ENCODE results near the gene UEVLD. TPM values are rescaled to one million over a fixed set of nuclear protein-coding genes. Genes with fewer than 3 reads are reported as not detected.

Gene UEVLD
- 10 to 100 TPM; 19.5 to 37.9 (median 35.4) TPM for total RNA-seq

DNA sequence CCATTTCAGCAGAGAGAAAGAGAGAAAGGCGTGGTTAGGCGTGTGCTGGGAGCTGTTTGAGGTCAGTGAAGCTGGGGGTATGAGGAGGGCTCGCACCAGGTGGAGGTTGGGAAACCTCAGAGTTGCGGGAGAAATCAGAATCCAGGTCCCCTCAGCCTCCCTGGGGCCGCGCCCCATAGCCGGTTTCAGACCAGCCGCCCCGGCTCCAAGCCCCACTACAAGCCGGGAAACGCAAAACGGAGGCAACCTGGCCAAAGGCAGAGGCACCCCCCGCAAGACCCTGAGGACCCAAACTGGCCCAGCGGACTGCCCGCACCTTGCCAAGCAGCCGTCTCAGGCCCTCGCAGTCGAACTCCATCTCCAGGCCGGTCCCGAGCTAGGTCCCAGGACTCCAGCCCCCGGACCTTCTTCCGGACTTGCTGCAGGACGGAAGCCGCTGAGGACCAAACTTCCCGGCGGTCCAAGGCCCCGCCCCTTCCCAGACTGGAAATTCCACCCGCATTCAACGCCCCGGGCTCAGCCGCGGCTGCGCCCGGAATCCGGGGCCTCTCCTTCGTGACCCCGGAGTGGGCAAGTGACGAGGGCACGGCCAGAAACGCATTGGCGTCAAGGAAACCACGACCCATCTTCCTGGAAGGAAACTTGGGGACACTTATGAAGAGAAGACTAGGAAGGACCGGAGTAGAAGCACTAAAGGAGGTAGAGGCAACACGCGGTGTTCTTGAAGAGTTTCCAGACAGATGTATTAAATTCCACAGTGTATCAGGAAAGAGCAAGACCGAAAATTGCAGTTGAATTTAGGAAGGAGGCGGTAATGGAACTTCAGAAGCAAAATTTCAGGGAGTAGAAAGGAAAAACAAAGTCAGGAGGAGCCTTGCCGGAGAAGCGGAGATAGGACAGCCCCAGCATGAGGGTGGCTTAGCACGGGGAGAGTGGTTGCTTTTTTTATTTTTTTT lies at the start of gene UEVLD:
Gene UEVLD, minus strand, starts transcription at position 438 of the 956 bp plus-strand sequence. Its CDS starts 80 bp downstream, at position 358.
- TF ChIP-seq, protein P1, sequence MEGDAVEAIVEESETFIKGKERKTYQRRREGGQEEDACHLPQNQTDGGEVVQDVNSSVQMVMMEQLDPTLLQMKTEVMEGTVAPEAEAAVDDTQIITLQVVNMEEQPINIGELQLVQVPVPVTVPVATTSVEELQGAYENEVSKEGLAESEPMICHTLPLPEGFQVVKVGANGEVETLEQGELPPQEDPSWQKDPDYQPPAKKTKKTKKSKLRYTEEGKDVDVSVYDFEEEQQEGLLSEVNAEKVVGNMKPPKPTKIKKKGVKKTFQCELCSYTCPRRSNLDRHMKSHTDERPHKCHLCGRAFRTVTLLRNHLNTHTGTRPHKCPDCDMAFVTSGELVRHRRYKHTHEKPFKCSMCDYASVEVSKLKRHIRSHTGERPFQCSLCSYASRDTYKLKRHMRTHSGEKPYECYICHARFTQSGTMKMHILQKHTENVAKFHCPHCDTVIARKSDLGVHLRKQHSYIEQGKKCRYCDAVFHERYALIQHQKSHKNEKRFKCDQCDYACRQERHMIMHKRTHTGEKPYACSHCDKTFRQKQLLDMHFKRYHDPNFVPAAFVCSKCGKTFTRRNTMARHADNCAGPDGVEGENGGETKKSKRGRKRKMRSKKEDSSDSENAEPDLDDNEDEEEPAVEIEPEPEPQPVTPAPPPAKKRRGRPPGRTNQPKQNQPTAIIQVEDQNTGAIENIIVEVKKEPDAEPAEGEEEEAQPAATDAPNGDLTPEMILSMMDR (IDR thresholded peaks at IDR 0.05) = no peak
- peak in 1 of 2 donors; percentile 70 for TF ChIP-seq POLR2A (IDR thresholded peaks at IDR 0.05)
- Histone ChIP-seq H3K4me1 (peaks cover 9 to 15% of the 10 kb centered on the region in 2 donors), H3K9me3 (no peaks in the 10 kb centered on the region), H3K27ac (peak within 1 kb of the TSS in 2 of 3 donors; percentile 54 to 85), H3K4me3 (replicated peaks in 1 of 3) (peak within 1 kb of the TSS; percentile 21 to 55 (median 36)), H3K36me3 (no peaks in the 10 kb centered on the region), H3K27me3 (no peaks in the 10 kb centered on the region)
- DNase-seq = peak; percentile 89
- 1 to 3% methylated on average over 28 to 41 of the region's 50 CpGs for WGBS, 2 donors
- intact Hi-C loops (cut with DNase I) = loop anchor here (10.0 kb wide), 1 partner anchor 46 kb away; the partner anchor contains the start of gene SPTY2D1

DNA sequence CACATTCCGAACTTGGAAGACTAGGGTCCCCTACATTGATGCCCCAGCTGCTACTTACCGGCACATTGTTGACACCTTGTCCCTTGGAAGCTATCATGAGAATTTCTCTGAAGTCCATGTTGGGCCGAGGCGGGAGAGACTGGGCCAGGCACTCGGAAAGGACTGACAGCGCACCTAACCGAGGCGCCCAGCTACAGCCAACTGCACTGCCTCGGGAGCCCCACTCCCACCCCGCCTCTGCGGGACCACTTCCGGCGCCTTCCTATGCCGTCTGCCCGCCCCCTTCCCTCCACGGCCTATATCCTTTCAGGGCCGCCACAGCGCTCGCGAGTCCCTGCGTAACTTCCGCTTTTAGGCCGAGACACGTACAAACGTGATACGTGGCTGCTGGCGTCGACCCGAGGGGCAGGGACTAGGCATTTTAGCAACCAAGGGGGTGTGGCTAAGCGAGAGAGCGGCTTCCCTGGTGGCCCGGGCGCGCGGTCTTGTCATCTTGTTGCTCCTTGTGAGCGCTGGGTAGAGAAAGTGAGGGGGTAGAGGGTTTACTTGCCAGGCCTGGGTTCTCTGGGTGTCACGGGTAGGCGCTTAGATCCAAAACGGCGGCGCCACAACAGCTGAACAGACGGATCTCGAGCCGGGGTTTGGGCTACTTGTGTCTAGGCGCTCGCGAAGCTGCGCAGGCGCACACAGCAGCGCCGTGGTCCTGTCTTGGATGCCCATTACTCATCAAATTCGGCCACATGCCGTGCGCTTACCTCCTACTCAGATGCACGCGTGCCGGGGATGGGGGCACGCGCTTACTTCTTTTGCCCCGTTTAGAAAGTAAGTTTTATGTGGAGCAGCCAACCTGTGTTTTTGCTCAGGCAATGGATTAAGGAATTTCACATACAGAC lies 45.9 kb upstream of the UEVLD start, which contains the start of gene SPTY2D1:
Gene SPTY2D1, minus strand, starts transcription at position 203 of the 893 bp plus-strand sequence. Its CDS starts 85 bp downstream, at position 118.
- WGBS, 2 donors = 2% methylated on average over 35 to 42 of the region's 60 CpGs

DNA sequence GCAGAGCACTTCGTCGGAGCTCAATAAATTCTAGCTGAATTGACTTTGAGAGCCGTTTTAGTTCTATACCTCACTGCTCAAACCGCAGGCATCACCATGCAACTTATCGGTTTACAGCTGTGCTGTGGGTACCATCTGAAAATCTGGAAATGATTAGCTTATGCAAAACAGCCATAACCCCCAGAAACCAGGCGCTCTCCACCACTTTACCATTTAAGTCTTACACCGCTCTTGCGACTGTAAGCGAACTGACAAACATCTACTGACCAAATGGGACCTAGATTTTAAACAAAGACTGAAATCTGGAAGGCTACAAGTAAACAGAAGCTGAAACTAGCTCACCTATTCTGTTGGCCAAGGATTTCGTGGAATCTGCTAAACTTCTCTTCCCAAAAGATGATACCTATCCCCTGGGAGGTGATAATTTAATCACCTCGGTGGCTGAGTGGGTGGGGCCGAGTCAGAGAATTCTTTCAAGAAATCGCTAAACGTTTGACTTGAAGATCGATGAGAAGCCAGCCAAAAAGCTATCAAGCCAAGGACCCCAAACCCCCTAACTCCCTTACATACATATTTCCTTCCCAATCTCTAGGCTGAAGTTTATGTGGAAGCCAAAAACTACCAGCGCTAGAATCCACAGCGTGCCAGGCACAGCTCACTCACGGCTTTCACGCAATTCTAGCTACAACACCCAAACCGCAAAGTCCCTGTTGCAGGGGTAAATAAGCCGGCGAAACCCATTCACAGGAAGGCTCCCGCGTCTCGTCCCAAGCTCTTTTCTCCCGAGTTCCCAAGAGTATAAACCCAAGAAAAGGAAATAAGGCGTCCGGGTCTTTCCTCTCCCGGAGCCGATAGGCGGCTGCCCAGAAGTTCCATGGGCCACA lies 45.0 kb upstream of the UEVLD start:
- no peak for DNase-seq
- Histone ChIP-seq H3K4me3 (replicated peaks in 1 of 3) (peak overlapping the region; percentile 8 to 74 (median 71)), H3K9me3 (no peaks in the 10 kb centered on the region), H3K27ac (peak overlapping the region in 2 of 3 donors; percentile 94 to 95), H3K4me1 (peaks cover 8 to 14% of the 10 kb centered on the region in 2 donors), H3K27me3 (no peaks in the 10 kb centered on the region), H3K36me3 (no peaks in the 10 kb centered on the region)
- WGBS, 2 donors = 10 to 11% methylated on average over 31 of the region's 31 CpGs
- intact Hi-C loops (cut with DNase I) = loop anchor here (5.0 to 10.0 kb wide), 4 partner anchors 49 to 311 kb away; partner anchors contain the start of genes GTF2H1, HPS5 and UEVLD
- no peak for TF ChIP-seq POLR2A (IDR thresholded peaks at IDR 0.05)
- TF ChIP-seq, protein P1 (IDR thresholded peaks at IDR 0.05) = no peak

More for the DNA sequence above, 45.9 kb upstream of the UEVLD start, which contains the start of gene SPTY2D1:
- Histone ChIP-seq H3K27me3 (no peaks in the 10 kb centered on the region), H3K4me3 (replicated peaks in 1 of 3) (peak within 1 kb of the TSS; percentile 12 to 74 (median 71)), H3K27ac (peak within 1 kb of the TSS; percentile 69 to 95 (median 94)), H3K36me3 (no peaks in the 10 kb centered on the region), H3K9me3 (no peaks in the 10 kb centered on the region), H3K4me1 (peaks cover 8 to 14% of the 10 kb centered on the region in 2 donors)
- DNase-seq = peak; percentile 100
- intact Hi-C loops (cut with DNase I) = loop anchor here (5.0 to 10.0 kb wide), 4 partner anchors 50 to 312 kb away; partner anchors contain the start of genes GTF2H1, HPS5 and UEVLD
- TF ChIP-seq POLR2A (IDR thresholded peaks at IDR 0.05) = peak; percentile 37 to 94
- TF ChIP-seq, protein P1 (IDR thresholded peaks at IDR 0.05) = peak in 1 of 6 experiments; percentile 4

DNA sequence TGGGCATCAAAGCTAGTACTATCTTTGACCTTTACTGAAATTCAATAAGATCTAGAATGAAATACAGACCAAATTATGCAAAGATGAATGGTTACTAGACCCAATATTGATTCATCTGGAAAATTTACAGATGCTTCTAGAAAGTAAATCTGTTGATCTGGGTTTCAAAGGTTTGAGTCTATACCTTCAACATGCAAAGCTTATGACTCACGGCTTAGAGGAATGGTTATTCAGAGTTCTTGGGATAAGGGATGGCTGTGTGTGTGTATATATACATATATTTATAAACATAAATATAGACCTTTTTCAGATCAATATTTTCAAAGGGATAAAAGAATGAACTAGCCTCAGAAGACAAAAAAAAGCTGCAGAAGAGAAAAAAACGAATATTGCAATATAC lies 44.3 kb upstream of the UEVLD start:
- Histone ChIP-seq H3K36me3 (no peaks in the 10 kb centered on the region), H3K4me3 (replicated peaks in 1 of 3) (no peak overlapping the region), H3K9me3 (no peaks in the 10 kb centered on the region), H3K4me1 (peaks cover 8 to 14% of the 10 kb centered on the region in 2 donors), H3K27ac (no peak overlapping the region), H3K27me3 (no peaks in the 10 kb centered on the region)
- WGBS, 2 donors = 52 to 54% methylated on average over 2 of the region's 2 CpGs
- DNase-seq = no peak
- intact Hi-C loops (cut with DNase I) = loop anchor here (5.0 to 10.0 kb wide), 4 partner anchors 48 to 311 kb away; partner anchors contain the start of genes GTF2H1, HPS5 and UEVLD
- TF ChIP-seq, protein P1 (IDR thresholded peaks at IDR 0.05) = no peak
- TF ChIP-seq POLR2A (IDR thresholded peaks at IDR 0.05) = no peak
